PFSK-1 (cell line): ENCODE results near the gene CDK7.

Experiments used
- FOXP2 ChIP-seq: optimal IDR thresholded peaks from 2 replicates; pipeline ENCODE3; 2011; ENCODE audit warnings: borderline replicate concordance, control low read depth, inconsistent platforms; ENCODE audit not compliant: insufficient read depth; ENCODE audit errors: extremely low read length, extremely low read depth
- POLR2AphosphoS5 ChIP-seq: IDR thresholded peaks from 2 replicates; pipeline ENCODE4 v1.6.1; 2012; ENCODE audit warnings: low read depth, mild to moderate bottlenecking, control low read depth, low read length, moderate library complexity
- SIN3A ChIP-seq: IDR thresholded peaks from 2 replicates; pipeline ENCODE4 v1.6.1; 2012; ENCODE audit warnings: mild to moderate bottlenecking, low read length, moderate library complexity, borderline replicate concordance; ENCODE audit not compliant: insufficient read depth
- TAF1 ChIP-seq: IDR thresholded peaks from 2 replicates; pipeline ENCODE4 v1.6.1; 2012; ENCODE audit warnings: low read length, control low read depth, borderline replicate concordance; ENCODE audit not compliant: insufficient read depth
- TF ChIP-seq, protein P1 (sequence below), 2 experiments: IDR thresholded peaks; 2 replicates each; pipeline versions ENCODE4 v1.6.1 to v1.8.0; 2011 to 2012; ENCODE audit warnings: low read depth in 2 of 2, low read length in 2 of 2, control low read depth in 1 of 2, inconsistent platforms in 1 of 2, mild to moderate bottlenecking in 1 of 2, moderate library complexity in 1 of 2; ENCODE audit not compliant: insufficient read depth in 1 of 2

DNA sequence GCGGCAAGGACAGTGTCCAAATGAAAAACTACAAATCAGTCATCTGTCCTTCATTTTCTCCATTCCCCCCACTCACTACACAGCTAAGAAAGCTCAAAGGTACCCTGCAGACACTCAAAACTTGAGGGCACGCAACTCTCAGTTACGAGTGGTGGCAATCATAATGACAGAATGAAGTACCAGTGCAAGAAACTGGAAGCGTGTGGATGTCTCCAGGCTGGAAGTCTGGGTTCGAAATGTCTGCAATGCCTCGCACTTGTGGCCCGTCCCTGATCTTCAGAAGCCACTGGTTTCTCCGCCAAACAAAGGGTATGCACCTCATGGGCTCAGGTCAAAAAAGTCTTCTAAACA lies 45.9 kb upstream of the CDK7 start:
- no peak for TF ChIP-seq POLR2AphosphoS5
- no peak for TF ChIP-seq TAF1
- no peak for TF ChIP-seq SIN3A
- TF ChIP-seq, protein P1, sequence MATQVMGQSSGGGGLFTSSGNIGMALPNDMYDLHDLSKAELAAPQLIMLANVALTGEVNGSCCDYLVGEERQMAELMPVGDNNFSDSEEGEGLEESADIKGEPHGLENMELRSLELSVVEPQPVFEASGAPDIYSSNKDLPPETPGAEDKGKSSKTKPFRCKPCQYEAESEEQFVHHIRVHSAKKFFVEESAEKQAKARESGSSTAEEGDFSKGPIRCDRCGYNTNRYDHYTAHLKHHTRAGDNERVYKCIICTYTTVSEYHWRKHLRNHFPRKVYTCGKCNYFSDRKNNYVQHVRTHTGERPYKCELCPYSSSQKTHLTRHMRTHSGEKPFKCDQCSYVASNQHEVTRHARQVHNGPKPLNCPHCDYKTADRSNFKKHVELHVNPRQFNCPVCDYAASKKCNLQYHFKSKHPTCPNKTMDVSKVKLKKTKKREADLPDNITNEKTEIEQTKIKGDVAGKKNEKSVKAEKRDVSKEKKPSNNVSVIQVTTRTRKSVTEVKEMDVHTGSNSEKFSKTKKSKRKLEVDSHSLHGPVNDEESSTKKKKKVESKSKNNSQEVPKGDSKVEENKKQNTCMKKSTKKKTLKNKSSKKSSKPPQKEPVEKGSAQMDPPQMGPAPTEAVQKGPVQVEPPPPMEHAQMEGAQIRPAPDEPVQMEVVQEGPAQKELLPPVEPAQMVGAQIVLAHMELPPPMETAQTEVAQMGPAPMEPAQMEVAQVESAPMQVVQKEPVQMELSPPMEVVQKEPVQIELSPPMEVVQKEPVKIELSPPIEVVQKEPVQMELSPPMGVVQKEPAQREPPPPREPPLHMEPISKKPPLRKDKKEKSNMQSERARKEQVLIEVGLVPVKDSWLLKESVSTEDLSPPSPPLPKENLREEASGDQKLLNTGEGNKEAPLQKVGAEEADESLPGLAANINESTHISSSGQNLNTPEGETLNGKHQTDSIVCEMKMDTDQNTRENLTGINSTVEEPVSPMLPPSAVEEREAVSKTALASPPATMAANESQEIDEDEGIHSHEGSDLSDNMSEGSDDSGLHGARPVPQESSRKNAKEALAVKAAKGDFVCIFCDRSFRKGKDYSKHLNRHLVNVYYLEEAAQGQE (IDR thresholded peaks at IDR 0.05; ENCODE audit: insufficient read depth in 1 of 2, low read depth in 2 of 2, low read length in 2 of 2) = no peak
- TF ChIP-seq FOXP2 = no peak
